Measurements from ENCODE around the gene ITGA4.
"Not testable (repeated sequence)": the region's sequence is repeated elsewhere in the genome, so short reads cannot be mapped to it uniquely, and the experiment has no call there.

ITGA4 gene

DNA sequence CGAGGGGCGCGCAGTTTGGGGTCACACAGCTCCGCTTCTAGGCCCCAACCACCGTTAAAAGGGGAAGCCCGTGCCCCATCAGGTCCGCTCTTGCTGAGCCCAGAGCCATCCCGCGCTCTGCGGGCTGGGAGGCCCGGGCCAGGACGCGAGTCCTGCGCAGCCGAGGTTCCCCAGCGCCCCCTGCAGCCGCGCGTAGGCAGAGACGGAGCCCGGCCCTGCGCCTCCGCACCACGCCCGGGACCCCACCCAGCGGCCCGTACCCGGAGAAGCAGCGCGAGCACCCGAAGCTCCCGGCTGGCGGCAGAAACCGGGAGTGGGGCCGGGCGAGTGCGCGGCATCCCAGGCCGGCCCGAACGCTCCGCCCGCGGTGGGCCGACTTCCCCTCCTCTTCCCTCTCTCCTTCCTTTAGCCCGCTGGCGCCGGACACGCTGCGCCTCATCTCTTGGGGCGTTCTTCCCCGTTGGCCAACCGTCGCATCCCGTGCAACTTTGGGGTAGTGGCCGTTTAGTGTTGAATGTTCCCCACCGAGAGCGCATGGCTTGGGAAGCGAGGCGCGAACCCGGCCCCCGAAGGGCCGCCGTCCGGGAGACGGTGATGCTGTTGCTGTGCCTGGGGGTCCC, at the start of gene ITGA4:
Gene ITGA4 (plus strand): TSS at position 266 of the 620 bp plus-strand sequence. CDS start 269 bp downstream, at position 535.
- DNase-seq (ENCODE audit: extremely low read depth in 1 of 2, low read depth in 1 of 2): peak; percentile 65 to 75

DNA sequence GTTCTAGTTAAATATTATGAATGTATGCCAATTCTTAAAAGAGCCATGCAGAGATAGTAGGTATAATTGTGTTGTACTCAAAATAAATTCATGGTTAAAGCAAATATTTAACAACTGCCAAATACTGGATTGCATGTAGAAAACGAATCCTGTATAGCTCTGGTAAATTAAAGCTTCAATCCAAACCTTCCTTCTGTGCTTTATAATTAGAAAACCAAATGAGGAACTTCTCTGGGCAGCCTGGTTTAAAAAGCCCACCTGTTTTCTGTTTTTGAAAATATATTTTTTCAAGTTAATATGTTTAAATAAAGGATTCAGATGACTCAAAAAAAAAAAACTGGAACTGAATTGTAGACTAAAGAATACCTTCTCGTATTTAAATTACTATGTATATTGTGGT, 48.3 kb upstream of the ITGA4 start:
- no peak for DNase-seq (ENCODE audit: extremely low read depth in 1 of 2, low read depth in 1 of 2)

DNA sequence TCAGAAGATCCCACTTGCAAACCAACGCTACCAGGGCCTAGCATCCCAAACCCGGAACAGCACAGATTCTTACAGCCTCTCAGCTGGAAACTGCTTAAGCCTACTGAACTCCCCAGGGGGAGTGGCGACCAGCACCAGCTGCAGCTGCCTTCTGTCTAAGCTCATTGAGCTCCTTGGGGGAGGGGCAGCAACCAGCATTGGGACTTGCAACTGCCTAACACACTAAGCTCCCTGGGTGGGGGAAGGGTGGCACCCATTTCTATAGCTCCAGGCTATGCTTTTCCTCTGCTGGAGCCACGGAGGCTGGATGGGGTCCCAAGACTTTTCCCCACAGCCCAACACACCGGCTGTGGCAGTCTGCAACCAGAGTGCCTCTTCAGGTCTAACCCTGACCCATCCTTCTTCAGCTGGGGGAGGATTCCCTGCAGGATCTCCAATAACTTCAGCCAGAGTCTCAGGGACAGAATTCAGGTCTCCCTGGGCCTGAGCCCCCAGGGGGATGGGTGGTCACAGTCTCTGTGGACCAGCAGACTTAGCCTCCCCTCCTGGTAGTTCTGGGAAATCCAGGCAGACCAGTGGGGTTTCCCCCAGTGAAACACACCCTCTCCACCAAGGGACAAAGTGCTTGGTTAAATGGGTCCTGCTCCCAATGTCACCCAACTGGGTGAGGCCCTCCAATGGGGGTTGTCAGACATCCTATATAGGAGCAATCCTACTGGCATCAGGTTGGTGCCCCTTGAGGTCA, 45.9 kb upstream of the ITGA4 start:
- DNase-seq (ENCODE audit: extremely low read depth in 1 of 2, low read depth in 1 of 2): no peak

DNA sequence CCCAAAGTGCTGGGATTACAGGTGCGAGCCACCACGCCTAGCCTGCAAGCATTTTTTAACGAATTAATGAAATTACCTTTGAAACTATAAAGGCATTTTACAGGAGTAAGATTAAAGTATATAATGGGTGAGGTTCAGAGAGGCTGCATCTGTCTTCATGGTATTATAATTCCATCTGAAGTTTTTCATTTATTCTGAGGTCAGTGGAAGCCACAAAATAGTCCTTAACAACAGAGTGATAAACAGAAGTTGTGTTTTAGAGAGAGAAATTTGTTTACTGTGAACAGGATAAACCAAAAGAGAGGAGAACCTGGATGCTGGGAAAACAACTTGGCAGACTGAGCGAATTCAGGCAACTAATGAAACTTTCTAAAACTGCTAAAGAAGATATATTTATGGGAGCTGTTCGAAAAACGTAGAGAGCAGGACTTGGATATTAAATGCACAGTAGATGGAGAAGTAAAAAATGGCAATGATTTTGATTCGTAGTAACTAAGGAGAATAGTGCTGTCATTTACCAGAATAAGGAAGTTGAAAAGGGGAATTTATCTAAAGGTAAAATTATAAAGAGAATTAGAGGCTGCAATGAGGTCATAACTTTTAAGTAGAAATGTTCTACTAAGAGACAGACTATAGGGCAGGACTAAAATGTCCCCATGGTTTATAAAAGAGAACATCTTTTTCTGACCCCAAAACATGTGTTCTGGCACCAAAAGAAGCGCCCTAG, 37.9 kb upstream of the ITGA4 start:
- no peak for DNase-seq (ENCODE audit: extremely low read depth in 1 of 2, low read depth in 1 of 2)

DNA sequence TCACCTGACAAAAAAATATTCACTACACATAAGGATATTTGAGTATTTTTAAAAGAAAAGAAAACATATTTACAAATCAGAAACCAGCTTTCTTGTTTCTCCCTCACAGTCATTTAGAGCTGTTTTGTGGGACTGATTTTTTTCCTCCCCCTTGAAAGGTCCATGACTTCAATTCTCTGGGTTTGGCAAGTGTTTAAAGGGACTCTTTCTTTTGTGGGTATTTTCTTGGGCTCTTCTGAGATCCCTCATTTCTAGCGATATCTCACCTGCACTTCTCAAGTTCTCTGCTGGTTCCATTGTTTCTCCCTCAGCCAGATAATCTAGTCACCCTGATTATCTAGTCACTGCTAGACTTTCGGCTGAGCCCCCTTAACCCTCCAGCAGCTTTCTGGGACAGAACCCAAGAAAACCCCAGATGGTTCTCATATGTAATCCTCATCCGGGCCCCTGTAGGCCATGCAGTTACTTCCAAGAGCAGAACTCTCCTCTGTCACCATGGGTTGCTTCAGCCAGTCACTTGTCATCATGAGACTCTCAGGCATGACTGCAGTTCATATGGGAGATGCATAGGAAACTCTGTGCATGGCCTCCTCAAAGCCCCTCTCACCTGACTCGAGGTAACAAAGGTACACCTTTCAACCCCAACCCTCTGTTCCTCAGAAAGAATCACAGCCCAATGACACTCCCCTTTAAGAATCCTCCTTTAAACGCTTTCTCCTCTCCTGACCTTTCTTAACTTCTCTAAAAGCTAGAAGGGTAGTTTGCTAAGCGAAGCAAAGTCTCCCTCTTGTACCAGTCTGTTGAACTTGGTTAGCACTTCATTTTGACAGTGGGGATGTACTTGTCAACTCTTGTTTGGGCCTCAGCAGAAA, 36.7 kb upstream of the ITGA4 start:
- no peak for DNase-seq (ENCODE audit: extremely low read depth in 1 of 2, low read depth in 1 of 2)

DNA sequence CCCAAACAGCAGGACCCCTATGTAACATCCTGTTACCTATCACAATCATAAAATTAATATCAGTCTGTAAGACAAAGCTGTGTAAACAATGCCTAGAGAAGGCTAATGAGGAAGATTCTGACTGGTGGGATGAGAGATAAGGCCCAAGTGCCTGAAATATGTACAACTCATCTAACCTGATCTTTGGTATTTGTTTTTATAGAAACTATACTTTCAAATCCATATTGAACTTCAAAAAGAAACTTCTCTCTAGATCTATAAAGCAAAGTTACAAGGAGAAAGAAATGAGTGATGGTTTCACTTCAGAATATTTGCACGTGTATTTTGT, 36.1 kb upstream of the ITGA4 start:
- no peak for DNase-seq (ENCODE audit: extremely low read depth in 1 of 2, low read depth in 1 of 2)

DNA sequence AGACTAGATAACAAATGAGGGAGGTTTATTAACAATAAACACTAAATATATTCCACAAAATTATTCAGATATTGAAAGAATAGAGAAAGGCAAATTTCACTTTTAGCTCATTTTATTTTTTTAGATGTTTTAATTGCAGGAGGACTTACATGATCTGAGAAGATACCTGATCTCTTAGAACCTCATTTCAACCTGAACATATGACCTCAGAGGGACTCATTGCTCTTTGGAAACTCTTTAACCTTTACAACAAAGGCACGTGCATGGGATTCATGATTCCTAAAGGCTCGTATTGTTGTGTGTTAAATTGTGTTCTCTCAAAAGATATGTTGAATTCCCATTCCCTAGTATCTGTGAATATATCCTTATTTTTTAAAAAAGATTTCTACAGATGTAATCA, 35.7 kb upstream of the ITGA4 start:
- DNase-seq (ENCODE audit: extremely low read depth in 1 of 2, low read depth in 1 of 2): no peak

DNA sequence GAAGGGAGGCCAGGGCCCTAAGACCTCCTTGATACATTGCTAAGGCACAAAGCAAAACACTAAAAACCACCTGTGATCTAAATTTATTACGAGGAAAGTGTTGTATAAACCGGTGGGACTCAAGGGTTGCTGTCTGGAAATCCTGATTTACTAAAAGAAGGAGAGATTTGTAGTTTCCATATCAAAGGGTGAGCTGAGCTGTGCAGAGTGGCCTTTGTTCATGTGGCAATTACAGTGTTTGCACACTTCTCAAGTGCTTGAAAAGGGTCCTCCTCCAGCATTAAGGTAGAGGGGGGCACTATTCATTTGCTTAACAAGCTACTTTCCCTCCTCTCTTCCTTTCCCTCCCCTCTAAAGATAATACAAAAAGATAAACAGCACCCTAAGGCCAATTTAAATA, 30.5 kb upstream of the ITGA4 start:
- DNase-seq (ENCODE audit: extremely low read depth in 1 of 2, low read depth in 1 of 2): no peak

DNA sequence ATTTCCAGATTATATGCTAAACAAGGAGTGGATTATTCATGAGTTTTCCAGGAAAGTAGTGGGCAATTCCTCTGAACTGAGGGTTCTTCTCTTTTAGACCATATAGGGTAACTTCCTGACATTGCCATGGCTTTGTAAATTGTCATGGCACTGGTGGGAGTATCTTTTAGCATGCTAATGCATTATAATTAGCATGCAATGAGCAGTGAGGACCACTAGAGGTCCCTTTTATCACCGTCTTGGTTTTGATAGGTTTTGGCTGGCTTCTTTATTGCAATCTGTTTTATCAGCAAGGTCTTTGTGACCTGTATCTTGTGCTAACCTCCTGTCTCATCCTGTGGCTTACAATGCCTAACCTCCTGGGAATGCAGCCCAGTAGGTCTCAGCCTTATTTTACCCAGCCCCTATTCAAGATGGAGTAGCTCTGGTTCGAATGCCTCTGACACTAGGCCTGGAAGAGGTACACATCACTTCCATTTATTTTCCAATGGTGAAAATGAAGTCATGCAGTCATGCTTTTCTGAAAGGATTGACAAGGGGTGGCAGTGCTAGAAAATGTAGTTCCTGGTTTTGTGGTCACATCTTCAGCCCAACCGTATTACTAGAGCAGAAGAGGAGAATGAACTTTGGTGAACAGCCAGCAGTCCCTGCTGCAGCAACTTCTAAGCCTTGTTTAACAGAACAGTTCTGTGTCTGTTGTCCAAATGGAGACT, 26.6 kb upstream of the ITGA4 start:
- DNase-seq (ENCODE audit: extremely low read depth in 1 of 2, low read depth in 1 of 2): no peak

DNA sequence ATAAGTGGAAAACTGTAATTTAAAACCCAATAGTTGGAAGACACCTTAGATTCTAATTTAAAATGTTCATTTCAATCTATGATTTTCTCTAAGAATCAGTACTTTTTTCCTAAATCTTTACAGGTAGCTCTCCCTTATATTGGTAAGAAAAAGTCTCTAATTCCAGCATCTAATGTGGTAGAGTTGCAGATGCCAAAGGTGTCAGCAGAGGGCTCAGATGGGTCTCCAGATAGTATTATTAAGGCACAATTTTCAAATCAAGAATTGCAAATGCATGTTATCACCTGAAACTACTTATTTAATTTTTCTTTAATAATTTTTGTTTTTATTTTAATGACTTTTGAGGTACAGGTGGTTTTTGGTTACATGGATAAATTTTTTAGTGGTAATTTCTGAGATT, 25.5 kb upstream of the ITGA4 start:
- DNase-seq (ENCODE audit: extremely low read depth in 1 of 2, low read depth in 1 of 2): no peak

DNA sequence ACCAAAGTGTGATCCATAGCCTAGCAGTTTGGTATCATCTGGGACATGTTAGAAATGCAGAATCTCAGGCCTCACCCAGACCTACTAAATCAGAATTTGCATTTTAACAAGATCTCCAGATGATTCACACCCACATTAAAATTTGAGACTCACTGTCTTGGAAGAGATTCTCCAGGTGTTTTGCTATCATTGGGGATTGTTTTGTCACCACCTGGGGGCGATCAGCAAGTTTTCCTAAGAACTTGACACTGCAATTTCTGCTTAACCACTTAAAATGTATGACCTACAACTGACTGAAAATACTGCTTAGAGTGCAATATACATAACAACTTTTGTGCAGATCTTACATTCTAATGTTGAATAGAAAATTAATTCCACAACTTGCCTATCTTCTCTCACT, 18.9 kb upstream of the ITGA4 start:
- no peak for DNase-seq (ENCODE audit: extremely low read depth in 1 of 2, low read depth in 1 of 2)

DNA sequence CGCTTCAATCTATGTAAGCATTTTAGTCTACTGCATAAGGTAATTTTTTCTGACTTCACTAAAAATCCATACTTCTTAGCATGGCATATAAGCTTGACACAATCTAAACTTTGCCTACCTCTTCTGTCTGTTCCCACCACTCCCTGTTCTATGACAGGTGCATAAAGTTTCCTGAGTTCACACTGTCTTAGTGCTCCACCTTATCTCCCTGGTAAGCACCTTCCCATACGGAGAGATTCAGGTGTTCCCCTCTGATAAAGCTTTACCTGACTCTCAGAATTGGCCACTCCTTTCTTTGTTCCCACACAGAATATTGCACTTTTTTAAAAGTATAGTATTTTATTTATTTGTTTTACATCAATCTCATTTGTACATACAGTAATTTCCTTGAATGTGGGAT, 16.8 kb upstream of the ITGA4 start:
- DNase-seq (ENCODE audit: extremely low read depth in 1 of 2, low read depth in 1 of 2): no peak

DNA sequence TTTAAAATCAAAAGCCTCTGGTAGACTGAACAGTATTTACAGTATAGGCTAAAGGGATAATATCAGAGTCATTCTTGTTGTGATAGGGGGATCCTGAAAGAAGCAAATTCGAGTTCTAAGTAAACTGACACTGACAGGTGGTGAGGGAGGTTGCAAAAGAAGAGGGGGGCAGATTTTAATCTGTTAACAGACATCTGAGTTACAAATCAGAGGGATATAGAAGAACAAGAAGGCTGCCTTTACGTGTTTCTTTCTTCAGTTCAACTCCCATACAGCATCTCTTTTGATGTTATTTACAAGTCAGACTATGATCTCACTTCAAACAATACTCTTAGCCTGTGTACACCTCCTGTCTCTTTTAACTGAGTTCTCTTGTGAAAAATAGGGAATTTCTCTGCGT, 16.3 kb upstream of the ITGA4 start:
- DNase-seq (ENCODE audit: extremely low read depth in 1 of 2, low read depth in 1 of 2): no peak

DNA sequence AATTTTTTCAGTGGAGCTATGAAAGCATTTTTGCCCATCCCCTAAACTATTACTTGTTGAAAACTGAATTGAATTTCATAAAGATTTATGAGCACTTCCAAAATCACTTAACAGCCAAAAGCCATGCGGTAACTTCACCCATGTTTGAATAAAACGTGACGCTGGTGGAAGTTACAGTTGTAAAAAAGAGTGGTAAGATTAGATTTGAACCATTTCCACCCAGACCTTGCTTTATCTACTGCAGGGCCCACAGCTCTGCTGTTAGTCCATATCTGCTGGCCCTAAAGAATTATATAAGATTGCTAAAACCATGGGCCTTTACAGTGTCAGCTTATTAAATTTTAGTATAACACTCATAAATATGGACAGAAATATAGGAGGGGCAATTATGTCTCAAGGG, 15.5 kb upstream of the ITGA4 start:
- DNase-seq (ENCODE audit: extremely low read depth in 1 of 2, low read depth in 1 of 2): no peak

DNA sequence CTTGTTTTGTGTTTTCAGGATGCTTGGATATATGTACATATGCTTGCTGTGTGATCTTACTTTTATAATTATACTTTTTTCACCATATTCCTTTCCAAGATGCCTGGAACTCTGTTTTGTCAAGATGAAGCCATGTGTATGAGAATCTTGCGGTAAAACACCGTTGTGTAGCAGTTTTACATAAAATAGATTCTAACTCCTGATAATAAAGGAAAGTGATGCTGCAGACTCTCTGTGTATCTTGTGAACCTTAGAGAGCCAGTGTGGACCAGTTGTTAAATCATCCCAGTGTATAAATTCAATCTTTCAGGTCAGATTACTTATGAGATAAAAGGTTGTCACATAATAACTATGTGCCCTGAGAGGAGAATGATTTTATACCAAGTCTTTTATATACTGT, 12.5 kb upstream of the ITGA4 start:
- DNase-seq (ENCODE audit: extremely low read depth in 1 of 2, low read depth in 1 of 2): no peak

DNA sequence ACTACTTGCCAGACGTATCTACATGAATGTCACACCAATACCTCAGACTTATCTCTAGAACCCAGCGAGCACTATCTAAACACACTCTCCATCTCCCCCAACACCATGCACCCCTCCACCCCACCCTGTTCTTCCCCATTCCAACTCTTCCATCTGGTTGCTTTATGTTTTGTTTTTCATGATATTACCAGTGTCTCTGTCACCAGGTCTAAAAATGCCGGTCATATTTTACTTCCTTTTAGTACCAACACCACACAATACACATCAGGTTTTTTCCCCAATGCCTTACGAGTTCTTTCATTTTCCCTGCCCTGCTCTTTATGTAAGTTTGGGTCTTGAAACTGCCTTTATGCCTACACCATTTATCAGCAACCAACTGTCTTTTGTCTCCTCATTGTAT, 10.2 kb upstream of the ITGA4 start:
- no peak for DNase-seq (ENCODE audit: extremely low read depth in 1 of 2, low read depth in 1 of 2)

DNA sequence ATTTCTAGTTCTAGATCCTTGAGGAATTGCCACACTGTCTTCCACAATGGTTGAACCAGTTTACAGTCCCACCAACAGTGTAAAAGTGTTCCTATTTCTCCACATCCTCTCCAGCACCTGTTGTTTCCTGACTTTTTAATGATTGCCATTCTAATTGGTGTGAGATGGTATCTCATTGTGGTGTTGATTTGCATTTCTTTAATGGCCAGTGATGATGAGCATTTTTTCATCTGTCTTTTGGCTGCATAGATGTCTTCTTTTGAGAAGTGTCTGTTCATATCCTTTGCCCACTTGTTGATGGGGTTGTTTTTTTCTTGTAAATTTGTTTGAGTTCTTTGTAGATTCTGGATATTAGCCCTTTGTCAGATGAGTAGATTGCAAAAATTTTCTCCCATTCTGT, 7.9 kb upstream of the ITGA4 start:
- not testable (repeated sequence) for DNase-seq (ENCODE audit: extremely low read depth in 1 of 2, low read depth in 1 of 2)

DNA sequence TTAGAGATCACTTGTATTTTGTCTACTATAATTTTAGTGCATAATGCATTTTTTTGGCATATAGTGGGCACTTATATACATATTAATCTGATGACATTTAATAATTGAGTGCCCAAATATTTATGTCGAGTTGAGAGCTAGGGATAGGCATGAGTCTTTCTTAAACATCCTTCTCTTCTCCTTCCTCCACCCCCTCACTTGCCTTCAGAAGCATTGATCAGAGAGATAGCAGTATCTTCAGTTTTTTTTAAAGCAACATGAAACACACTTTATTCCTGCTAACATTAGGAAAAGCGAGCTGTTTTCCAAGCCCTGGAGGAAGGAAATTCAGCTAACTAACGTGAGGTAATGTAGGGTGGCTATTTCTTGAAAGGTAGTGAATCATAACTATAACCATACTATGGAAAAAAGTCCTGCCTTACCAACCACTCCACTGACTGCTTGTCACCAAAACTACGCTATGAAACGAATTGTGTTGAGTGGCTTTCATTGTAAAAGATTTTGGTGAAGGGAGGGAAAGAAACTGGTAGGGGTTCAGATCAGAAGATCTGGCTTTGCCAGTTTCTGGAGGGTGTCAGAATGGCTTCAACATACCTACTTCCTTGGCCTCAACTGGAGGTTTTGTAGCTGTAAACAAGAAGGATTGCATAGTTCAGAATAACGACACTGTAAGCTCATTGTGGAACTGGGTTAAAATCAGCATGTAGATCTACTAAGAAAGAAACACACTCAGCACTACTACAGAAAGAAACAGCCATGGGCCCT, 2.3 kb upstream of the ITGA4 start:
- DNase-seq (ENCODE audit: extremely low read depth in 1 of 2, low read depth in 1 of 2): no peak

DNA sequence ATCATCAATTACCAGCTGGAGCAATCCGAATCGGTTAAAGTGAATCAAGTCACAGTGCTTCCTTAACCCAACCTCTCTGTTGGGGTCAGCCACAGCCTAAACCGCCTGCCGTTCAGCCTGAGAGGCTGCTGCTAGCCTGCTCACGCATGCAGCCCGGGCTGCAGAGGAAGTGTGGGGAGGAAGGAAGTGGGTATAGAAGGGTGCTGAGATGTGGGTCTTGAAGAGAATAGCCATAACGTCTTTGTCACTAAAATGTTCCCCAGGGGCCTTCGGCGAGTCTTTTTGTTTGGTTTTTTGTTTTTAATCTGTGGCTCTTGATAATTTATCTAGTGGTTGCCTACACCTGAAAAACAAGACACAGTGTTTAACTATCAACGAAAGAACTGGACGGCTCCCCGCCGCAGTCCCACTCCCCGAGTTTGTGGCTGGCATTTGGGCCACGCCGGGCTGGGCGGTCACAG, 496 bp upstream of the ITGA4 start:
- DNase-seq (ENCODE audit: extremely low read depth in 1 of 2, low read depth in 1 of 2): peak; percentile 39 to 50

All from activated CD8-positive, alpha-beta memory T cell treated with anti-CD3 and anti-CD28 coated beads for 1 hour (primary cell).